Brain pericyte (primary cell): ENCODE results near the gene SMYD5.

Experiments
- DNase-seq: peaks from one replicate; pipeline ENCODE4 v3.0.0-alpha.2; 2012; ENCODE audit warnings: low read depth, low spot score

SMYD5 gene

DNA sequence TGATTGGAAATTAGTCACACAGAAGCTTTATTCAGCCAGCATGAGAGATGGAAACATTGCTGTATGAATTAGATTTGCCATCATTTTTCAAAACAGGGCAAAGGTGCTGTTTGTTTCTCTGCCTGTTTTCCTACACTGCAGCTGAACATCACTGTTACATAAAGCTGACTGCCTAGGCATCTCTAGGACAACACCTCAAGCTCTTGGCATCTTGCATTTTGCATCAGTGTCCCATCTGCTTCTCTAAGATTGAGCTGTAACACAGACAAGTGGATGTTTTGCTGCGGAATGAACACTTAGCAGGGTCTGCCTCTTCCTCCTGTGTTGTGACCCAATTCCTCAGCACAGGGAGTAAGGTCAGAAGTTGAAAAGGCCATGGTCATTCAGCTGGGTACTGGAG lies 24.9 kb downstream of the SMYD5 start:
- DNase-seq, result no peak

DNA sequence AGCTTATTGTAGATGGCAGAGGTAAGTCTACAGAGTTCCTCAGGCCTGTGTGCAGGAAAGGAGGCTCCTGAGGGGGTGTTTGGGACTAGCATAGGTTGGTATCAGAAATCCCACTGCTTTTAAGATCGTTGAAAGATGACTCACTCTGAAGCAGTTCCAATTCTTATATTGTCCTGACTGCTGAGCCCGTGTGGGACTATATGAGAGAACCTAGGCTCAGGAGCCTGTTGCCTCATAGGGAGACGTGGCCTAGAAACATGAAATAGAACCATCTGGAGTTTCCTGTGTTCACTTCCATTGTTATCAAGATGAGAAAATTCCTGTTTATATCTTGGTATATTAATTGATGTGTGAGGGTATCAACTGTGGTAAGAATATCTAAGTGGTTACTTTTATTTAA lies 25.7 kb downstream of the SMYD5 start:
- no peak for DNase-seq

DNA sequence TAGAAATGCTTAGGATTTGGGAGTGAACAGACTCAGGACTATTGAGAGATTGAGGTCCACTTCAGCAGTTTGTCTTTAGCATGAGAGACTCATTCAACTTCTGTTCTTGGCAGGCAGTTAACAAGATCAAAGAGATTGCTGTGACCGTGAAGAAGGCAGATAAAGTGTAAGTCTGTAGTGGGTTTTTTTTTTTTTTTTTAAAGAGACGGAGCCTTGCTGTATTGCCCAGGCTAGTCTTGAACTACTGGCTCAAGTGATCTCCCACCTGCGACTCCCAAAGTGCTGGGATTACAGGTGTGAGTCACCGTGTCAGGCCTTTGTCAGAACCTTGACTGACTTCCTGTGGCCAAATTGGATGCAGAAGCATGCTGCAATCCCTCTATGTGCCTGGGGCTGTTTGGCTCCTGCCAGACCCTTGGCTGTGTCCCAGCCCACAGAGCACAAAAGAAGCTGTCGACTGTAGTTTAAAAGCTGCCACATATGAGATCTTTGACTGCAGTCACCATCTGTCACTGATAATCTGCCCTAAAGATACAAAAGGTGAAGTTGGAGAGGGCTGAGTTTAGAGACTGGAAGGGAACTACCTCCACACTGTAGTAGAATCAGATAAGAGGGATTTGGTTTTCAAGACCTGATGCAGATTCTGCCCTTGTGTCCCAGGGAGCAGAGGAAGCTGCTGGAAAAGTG lies 30.0 kb downstream of the SMYD5 start:
- no peak for DNase-seq

DNA sequence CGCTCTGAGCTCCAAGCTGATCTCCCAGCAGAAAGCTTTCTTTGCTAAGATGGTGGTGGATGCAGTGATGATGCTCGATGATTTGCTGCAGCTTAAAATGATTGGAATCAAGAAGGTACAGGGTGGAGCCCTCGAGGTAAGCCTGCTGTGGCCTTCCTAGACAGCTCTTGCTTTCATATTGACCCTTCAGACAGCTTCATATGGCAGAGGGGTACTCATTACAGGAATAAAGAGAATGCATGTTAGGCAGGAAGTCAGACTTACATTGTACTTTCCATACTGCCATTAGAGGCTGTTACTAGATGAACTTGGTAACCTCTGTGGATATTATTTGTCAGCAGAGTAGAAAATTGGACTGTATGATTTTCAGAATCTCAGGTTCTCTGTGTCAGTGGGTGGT lies 30.5 kb downstream of the SMYD5 start:
- no peak for DNase-seq

DNA sequence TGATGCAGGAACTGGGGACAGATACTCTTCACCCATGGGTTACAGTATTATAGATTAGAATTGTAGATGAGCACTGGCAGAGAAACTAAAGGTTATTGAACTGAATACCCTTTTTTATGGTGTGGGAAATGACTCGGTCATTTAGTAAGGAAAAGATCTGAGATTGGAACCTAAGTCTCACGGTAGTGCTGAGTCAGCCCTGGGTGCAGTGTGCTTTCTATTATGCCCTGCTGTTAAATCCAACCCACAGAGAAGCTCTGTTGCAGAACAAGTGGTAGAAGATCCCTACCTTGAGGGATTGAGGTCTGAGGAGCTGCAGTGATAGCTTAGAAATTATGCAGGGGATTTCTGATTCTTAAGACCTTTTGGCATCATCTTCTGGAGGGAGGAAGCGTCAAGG lies 32.8 kb downstream of the SMYD5 start:
- DNase-seq, result no peak

DNA sequence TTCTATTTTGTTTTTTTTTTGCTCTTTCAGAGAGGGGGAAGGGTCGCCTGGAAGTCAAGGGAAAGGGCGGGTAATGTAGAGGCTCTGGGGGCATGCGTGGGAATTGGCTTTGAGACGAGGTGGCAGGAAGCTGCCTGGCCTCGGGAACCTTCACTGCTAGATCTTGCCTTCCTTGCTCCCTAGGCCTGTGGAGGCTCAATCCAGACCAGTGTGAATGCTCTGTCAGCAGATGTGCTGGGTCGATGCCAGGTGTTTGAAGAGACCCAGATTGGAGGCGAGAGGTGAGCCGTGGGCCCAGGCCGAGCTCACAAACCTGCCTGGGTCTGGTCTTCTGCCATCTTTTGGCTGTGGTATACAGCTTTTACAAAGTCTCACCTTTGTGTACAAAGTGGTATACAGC lies 35.6 kb downstream of the SMYD5 start:
- DNase-seq, result no peak

DNA sequence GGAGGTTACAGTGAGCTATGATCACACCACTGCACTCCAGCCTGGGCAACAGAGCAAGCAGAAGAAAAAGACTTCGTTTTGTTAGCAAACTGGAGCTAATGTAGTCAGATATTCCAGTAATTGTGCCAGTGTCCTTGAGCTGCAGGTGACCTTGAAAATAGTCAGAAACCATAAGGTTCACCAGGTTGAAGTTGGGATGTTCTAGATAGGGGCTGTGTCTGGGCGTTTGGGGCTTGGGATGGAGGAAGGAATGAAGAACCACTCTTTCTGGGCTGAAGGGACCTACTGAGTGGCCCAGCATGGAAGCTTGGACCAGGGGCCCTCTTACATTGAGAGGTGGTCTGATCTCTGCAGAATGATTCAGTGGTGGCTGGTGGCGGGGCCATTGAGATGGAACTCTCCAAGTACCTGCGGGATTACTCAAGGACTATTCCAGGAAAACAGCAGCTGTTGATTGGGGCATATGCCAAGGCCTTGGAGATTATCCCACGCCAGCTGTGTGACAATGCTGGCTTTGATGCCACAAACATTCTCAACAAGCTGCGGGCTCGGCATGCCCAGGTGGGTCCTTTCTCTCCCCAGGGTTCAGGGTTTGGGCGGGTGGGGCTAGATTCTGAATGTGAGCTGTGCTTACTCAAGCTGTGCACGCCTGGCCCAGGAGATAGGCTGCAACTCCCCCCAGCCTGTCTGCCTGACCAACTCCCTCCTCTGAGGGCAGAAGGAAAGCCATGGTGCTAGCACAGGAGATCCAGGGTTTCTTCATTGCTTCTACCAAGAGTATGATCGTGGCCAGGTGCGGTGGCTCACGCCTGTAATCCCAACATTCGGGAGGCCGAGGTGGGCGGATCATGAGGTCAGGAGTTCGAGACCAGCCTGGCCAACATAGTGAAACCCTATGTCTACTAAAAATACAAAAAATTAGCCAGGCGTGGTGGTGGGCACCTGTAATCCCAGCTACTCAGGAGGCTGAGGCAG lies 37.1 kb downstream of the SMYD5 start:
- DNase-seq, result no peak

DNA sequence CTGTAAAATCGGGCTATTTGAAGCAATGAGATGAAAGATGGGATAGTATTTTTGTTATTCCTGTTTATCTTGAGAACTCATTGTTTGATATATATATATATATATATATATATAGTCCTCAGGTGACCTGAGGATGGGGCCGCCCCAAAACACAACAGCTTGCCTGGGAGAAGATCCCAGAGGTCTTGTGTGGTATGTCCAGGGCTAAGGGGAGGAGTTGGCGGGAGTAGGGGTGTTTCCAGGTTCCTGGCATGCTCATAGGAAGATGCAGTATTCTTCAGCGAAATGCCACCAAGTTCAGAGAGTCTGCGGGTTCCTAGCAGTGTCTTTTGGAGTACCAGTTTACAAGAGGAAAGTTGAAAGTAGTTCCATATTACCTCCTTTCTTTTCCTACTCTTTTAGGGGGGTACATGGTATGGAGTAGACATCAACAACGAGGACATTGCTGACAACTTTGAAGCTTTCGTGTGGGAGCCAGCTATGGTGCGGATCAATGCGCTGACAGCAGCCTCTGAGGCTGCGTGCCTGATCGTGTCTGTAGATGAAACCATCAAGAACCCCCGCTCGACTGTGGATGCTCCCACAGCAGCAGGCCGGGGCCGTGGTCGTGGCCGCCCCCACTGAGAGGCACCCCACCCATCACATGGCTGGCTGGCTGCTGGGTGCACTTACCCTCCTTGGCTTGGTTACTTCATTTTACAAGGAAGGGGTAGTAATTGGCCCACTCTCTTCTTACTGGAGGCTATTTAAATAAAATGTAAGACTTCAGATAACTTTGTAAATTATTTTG lies 38.4 kb downstream of the SMYD5 start:
- no peak for DNase-seq

DNA sequence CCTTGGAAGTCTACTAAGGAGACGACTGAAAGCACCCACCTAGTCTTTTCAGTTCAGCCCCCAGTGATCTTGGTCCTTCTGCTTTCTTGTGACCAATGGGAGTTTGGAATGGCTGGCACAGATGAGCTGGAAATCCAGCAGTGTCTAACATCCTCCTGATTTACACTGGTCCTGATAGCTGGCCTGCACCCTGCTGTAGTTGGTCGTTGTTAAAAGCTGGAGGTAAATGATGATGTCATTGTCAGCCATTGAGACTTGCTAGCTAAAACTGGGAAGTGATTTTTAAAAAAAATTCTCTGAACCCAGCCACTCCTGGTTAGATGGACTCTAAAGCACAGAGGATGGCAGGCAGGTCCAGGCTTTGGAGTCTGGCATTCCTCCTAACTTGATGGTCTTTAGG lies 39.4 kb downstream of the SMYD5 start:
- DNase-seq, result no peak

DNA sequence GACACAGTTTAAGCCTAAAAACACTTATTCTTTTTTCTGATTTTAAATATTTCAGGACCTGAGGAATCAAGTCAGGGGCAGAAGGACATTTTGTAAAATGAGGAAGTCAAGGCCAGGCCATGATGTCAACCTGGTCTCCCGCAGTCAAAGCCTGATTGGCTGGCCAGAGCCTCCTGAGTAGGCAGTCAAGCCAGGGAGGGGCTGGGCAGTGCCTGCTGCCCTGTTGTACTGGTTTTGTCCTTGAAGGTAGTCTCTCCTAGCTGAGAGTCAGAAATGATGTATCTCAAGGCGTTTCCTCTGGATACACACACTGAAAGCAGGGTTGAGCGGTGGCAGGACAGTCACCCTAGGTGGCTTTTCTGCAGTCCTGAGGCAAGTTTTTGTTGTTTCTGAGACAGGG lies 39.9 kb downstream of the SMYD5 start:
- DNase-seq, result no peak

DNA sequence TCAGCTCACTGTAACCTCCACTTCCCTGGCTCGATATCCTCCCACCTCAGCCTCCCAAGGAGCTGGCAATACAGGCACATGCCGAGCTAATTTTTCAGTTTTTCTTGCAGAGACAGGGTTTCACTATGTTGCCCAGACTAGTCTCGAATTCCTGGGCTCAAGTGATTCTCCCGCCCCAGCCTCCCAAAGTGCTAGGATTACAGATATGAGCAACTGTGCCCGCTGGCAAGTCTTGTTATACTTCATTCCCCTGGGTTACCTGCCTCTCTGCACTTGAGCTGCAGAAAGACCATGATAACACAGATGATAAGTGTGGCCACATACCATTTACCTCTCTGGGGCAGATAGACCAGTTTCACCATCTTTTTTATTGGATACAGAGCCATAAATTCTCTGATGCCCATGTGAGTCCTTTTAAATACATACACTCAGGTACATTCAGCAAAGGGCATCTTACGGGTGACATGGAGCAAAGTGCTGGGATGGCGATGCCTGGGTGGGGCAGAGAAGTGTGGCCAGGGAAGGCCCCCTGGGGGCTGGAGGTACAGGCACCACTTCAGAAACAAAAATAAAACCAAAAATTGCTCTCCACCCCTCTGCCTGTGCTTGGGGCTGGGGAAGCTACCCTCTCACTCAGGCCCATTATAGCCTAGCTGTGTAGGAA lies 40.4 kb downstream of the SMYD5 start:
- DNase-seq, result no peak

DNA sequence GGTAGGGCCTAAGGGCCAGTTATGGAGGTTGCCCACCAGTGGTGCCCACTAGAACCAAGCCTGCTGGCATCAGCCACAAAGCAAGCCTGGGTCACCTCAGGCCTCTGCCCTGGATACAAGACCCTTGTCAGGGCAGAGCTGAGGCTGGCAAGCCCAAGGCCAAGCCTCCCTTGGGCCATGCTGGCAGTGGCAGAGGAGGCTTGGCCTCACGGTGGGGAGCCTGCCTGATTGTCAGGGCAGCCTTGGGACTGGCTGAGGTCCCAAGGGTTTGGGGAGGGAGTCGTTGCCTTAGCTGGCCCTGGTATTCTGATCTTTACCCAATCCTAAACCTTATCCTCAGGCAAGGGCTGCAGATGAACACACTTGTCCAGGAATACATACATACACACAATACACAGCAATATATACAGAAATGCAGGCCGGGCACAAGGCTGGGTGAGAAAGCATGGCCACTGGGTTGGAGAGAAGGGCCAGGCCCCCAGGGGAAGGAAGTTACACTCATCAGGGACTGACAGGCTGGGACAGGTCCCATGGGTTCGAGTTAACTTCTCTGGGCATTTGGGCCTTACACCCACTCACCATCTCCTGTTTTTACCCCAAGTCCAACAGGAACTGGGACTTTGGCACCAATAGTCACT lies 41.1 kb downstream of the SMYD5 start:
- DNase-seq, result no peak

DNA sequence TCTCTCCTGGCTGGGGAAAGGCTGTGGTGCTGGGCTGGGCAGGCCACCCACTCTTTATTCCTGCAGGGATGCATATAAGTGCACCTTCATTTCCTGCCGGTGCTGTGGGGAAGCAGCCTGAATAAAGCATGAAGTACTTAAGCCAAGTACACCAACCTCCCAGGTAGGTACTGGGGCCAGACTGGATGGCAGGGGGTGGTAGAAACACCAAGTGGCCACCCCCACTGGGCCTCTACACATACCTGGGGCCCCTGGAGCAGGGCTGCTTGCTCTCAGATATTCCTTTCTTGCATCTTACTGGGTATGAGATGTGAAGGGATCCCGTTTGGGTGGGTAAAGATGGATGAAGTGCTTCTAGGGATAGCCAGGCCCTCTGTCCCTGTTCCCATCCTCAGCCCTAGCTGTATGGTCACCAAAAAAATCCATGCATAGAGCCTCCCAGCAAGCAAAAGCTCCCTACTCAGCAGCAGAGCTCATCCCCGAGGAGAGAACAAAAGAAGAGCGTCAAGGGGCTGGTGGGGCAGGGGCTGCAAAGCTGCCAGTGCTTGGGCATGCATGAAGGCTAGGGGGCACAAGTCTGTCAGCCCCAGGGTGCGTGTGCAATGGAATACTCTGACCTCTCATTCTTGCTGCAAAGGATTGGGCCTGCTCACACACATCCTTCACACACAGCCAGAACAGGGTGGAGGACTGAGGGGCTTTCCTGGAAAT lies 42.0 kb downstream of the SMYD5 start:
- DNase-seq, result no peak

DNA sequence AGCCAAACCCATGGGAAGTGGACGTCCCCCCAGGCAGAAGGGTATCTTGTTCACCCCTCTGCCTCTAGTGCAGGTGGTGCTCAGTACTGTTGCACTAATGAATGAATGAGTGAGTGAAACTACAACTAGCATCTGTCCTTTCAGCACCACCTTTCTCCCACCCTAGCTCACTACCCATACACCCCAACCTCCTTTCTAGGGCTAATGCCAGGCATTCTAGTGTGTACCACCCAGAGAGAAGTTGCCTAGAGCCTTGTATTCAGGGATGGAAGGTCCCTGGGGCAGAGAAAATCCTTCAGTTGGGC lies 42.5 kb downstream of the SMYD5 start:
- no peak for DNase-seq

DNA sequence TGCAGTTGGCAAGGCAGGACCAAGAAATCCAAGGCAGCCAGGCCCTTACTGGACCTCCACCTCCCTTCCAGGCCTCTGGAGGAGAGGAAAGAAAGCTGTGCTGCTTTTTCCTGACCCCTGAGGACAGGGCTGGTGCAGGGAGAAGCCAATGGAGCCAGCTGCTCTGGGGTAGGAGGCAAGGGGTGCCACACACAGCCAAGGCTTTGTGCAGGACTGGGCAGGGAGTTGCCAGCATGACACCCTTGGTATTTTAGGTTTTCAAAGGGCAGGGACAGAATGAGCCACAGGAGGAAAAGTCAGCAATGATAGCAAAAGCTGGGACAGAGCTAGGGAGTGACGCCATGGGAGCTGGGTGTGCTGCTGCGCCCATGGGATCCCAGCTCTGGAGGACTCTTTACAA lies 43.0 kb downstream of the SMYD5 start:
- no peak for DNase-seq

DNA sequence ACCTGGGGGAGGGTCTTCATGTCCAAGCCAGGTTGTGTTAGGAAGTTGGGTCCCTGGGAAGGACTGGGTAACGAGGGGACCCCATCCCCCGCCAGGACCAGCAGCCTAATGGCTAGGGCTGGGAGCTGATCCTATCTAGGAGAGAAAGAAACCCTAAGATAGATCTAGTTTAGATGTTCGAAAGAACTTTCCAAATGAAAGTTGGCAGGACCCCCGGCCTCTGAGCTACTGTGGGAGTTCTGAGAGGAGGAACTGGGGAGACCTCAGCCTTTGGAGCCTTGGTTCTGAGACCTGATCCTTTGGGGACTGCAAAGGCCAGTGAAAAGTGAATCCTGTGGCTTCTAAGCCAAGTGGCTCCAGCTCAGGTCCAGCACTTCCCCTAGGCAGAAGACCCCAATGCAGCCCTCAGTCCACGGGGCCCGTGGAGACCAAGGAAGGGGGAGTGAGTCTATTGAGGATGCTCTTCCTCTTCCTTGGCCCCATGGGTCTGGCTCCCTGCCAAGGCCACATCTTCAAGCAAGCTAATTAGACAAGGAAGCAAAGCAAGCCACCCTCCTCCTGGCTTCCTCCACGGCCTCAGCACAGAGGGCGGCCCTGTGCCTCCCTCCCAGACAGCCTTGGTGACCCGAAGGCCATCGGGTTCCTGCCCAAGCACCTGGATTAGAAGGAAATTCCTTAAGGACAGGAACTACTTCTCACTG lies 43.5 kb downstream of the SMYD5 start:
- DNase-seq, result no peak

DNA sequence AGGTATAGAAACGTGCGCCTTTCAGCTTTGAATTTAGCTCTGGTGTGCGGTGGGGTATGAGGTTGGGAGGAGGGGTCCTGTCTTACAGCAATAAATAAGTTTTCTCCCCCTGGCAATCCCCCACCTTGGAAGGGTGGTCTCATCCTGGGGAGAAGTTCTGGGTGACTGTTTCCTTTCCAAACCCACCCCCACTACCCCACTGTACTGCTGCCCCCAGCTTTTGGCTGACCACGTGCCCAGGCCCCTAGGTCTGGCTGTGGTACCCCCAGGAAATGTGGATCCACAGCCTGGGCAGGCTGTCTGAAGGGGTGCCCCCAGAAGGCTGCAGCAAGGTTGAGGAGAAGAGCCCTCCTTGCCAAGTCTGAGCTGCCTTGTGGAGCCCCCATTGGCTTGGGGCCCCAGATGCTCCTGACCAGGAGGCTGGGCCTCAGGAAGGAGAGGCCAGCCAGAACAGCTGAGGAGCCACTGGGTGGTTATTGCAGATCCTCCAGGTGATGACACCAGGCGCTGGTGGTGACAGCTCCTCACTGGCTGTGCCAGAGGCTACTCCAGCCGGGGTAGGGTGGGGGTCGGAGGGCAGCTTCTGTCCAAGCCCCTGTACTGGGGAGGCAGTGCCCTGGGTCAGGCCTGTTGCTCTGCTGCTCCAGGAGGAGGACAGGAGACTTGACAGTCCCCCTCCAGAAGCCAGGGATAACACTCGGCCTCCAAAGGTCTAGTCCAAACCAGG lies 44.3 kb downstream of the SMYD5 start:
- no peak for DNase-seq

DNA sequence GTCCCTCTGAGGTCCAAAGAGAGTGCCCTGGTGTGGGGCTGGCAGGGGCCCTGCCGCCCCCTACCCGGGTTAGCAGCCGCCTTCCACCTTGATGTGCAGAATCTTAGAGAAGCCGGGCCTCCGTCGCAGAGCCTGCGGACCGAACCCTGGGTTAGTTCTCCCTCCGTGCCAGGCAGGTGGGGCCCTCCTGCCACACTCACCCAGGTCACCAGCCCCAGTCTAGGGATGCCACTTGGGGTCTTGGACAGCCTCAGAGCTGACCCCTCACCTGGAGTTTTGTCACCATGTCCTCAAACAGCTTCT lies 44.8 kb downstream of the SMYD5 start:
- no peak for DNase-seq

DNA sequence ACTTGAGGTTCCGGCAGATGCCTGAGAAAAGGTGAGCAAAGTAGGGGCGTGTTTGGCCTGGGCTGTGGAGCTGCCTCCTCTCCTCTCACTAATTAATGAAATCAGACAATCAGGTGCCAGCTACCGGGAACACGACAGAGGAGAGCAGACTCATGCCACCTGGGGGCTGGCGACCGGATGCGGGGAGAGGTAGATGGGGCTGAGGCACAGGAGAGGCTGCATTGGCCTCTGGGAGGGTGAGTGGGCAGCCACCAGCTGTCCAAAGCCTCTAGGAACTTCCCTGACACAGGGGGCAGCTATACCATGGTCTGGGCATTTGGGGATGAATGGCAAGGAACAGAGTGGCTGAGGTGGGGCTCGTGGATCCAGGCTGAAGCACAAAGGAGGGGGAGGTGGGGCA lies 45.2 kb downstream of the SMYD5 start:
- DNase-seq, result no peak
